Stomach (tissue), 4 donors: ENCODE data around the gene N4BP3.

Source experiments
- EP300 ChIP-seq: sonication (generic); formaldehyde crosslinking; IDR thresholded peaks from one replicate; pipeline ENCODE4 v1.6.1; 2017; ENCODE audit warnings: antibody characterized with exemption
- POLR2A ChIP-seq, 4 donors: fragments of 450-650 bp; IDR thresholded peaks; one replicate each; pipeline ENCODE4 v1.6.1; 2016; ENCODE audit warnings: antibody characterized with exemption in 4 of 4, control low read depth in 2 of 4, mild to moderate bottlenecking in 1 of 4, moderate library complexity in 1 of 4
- POLR2AphosphoS5 ChIP-seq, 3 donors: sonication (generic); formaldehyde crosslinking; IDR thresholded peaks; one replicate each; pipeline ENCODE4 v1.6.1; 2016; ENCODE audit warnings: antibody characterized with exemption in 3 of 3
- TF ChIP-seq, protein P1 (sequence below), 7 experiments: fragments of 450-650 bp in 4 of 7; fragments of 200-600 bp in 3 of 7; sonication (generic) in 3 of 7; IDR thresholded peaks; one replicate each; pipeline ENCODE4 v1.5.1; 2016 to 2019; ENCODE audit warnings: antibody characterized with exemption in 7 of 7, control low read depth in 2 of 7, mild to moderate bottlenecking in 1 of 7

GRCh38 chr5:178104492-178104891, 8.8 kb upstream of the N4BP3 start:
- TF ChIP-seq, protein P1, sequence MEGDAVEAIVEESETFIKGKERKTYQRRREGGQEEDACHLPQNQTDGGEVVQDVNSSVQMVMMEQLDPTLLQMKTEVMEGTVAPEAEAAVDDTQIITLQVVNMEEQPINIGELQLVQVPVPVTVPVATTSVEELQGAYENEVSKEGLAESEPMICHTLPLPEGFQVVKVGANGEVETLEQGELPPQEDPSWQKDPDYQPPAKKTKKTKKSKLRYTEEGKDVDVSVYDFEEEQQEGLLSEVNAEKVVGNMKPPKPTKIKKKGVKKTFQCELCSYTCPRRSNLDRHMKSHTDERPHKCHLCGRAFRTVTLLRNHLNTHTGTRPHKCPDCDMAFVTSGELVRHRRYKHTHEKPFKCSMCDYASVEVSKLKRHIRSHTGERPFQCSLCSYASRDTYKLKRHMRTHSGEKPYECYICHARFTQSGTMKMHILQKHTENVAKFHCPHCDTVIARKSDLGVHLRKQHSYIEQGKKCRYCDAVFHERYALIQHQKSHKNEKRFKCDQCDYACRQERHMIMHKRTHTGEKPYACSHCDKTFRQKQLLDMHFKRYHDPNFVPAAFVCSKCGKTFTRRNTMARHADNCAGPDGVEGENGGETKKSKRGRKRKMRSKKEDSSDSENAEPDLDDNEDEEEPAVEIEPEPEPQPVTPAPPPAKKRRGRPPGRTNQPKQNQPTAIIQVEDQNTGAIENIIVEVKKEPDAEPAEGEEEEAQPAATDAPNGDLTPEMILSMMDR (IDR thresholded peaks at IDR 0.05) = no peak
- TF ChIP-seq POLR2AphosphoS5 (IDR thresholded peaks at IDR 0.05) = no peak
- no peak for TF ChIP-seq POLR2A (IDR thresholded peaks at IDR 0.05)
- no peak for TF ChIP-seq EP300
